Trophoblast cell (in vitro differentiated cells and primary cell): ENCODE results near the gene MLC1.

Source experiments
- DNase-seq, 2 donors: peaks; one replicate each; pipeline ENCODE4 v3.0.0-alpha.2; 2016
- H2AFZ ChIP-seq: 2 replicates; pipeline ENCODE4 v1.6.1; 2013; ENCODE audit warnings: low read length, moderate library complexity, mild to moderate bottlenecking; ENCODE audit not compliant: insufficient read depth, poor library complexity
- H2AK5ac ChIP-seq: 2 replicates; pipeline ENCODE4 v1.6.1; 2013; ENCODE audit warnings: mild to moderate bottlenecking, low read length
- H2BK120ac ChIP-seq: 2 replicates; pipeline ENCODE4 v1.6.1; 2013; ENCODE audit warnings: low read length, mild to moderate bottlenecking, moderate library complexity; ENCODE audit not compliant: insufficient read depth, poor library complexity
- H2BK12ac ChIP-seq: 2 replicates; pipeline ENCODE4 v1.6.1; 2013; ENCODE audit warnings: mild to moderate bottlenecking, low read length, moderate library complexity
- H2BK5ac ChIP-seq: 2 replicates; pipeline ENCODE4 v1.6.1; 2013; ENCODE audit warnings: low read length, low read depth, moderate library complexity, mild to moderate bottlenecking; ENCODE audit not compliant: poor library complexity
- H3K14ac ChIP-seq: 2 replicates; pipeline ENCODE4 v1.6.1; 2013; ENCODE audit warnings: mild to moderate bottlenecking, low read length
- H3K18ac ChIP-seq: 2 replicates; pipeline ENCODE4 v1.6.1; 2013; ENCODE audit warnings: mild to moderate bottlenecking, low read length
- H3K23ac ChIP-seq: 2 replicates; pipeline ENCODE4 v1.6.1; 2013; ENCODE audit warnings: low read length
- H3K27ac ChIP-seq: 2 replicates; pipeline ENCODE4 v1.5.1; 2013; ENCODE audit warnings: low read depth, mild to moderate bottlenecking, inconsistent platforms, low read length, moderate library complexity
- H3K27me3 ChIP-seq: 2 replicates; pipeline ENCODE4 v1.6.1; 2013; ENCODE audit warnings: inconsistent platforms, mild to moderate bottlenecking, low read length, moderate library complexity; ENCODE audit not compliant: insufficient read depth
- H3K36me3 ChIP-seq, 2 experiments: 1 replicate in 1 of 2; 2 replicates in 1 of 2; pipeline ENCODE4 v1.6.1; 2013; ENCODE audit warnings: low read length in 2 of 2, mild to moderate bottlenecking in 2 of 2, moderate library complexity in 1 of 2; ENCODE audit not compliant: insufficient read depth in 2 of 2, control insufficient read depth in 1 of 2
- H3K4ac ChIP-seq: 2 replicates; pipeline ENCODE4 v1.6.1; 2013; ENCODE audit warnings: low read depth, mild to moderate bottlenecking, low read length, moderate library complexity
- H3K4me1 ChIP-seq, 2 experiments: 1 replicate in 1 of 2; 2 replicates in 1 of 2; pipeline ENCODE4 v1.6.1; 2013; ENCODE audit warnings: low read length in 2 of 2, mild to moderate bottlenecking in 2 of 2, moderate library complexity in 1 of 2; ENCODE audit not compliant: insufficient read depth in 2 of 2, control insufficient read depth in 1 of 2
- H3K4me2 ChIP-seq: 2 replicates; pipeline ENCODE4 v1.6.1; 2013; ENCODE audit warnings: inconsistent platforms, mild to moderate bottlenecking, low read length, moderate library complexity
- H3K4me3 ChIP-seq: 2 replicates; pipeline ENCODE4 v1.5.1; 2013; ENCODE audit warnings: mild to moderate bottlenecking, low read depth, low read length, inconsistent platforms
- H3K79me1 ChIP-seq: one replicate; pipeline ENCODE4 v1.6.1; 2013; ENCODE audit warnings: low read length
- H3K79me2 ChIP-seq: 2 replicates; pipeline ENCODE4 v1.6.1; 2013; ENCODE audit warnings: low read length, mild to moderate bottlenecking; ENCODE audit not compliant: control insufficient read depth, insufficient read depth, poor library complexity
- H3K9ac ChIP-seq: 2 replicates; pipeline ENCODE4 v1.6.1; 2013; ENCODE audit warnings: mild to moderate bottlenecking, low read length
- H3K9me3 ChIP-seq: 2 replicates; pipeline ENCODE4 v1.6.1; 2013; ENCODE audit warnings: low read depth, mild to moderate bottlenecking, control low read depth, inconsistent platforms, low read length; ENCODE audit not compliant: insufficient read depth
- H4K12ac ChIP-seq: 2 replicates; pipeline ENCODE4 v1.6.1; 2013; ENCODE audit warnings: low read depth, mild to moderate bottlenecking, low read length, moderate library complexity
- H4K8ac ChIP-seq: 2 replicates; pipeline ENCODE4 v1.6.1; 2013; ENCODE audit warnings: low read depth, mild to moderate bottlenecking, low read length, moderate library complexity
- H4K91ac ChIP-seq: one replicate; pipeline ENCODE4 v1.6.1; 2013; ENCODE audit warnings: low read depth, mild to moderate bottlenecking, low read length, moderate library complexity
- WGBS: extraction: QIAGEN DNeasy Blood & Tissue Kit; methylation state at CpG from one replicate; pipeline ENCODE4 v1.1.7; 2013; ENCODE audit warnings: missing lambda C conversion rate; ENCODE audit not compliant: insufficient read length, insufficient coverage; ENCODE audit errors: extremely low coverage; 5-methylcytosine and 5-hydroxymethylcytosine counted together

Gene MLC1

DNA sequence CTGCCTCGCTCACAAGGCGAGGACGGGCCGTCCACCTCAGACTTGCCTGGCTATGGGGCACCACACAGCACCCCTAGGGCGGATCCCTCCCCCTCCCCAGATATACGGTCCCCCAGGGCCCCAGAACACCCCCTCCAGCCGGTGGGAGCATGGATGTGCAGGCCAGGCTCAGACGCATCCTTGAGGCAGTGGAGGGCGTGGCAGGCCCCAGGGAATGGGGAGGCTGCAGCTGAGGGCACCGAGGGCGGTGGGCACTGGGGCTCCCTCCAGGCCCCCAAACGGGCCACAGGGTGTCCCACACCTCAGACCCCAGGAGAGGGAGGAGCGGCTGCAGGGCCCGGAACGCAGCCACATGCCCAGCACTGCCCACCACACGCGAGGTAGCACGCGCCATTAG is 39.2 kb downstream of the MLC1 start:
- no peak overlapping the region for H2AK5ac ChIP-seq
- no peak overlapping the region for H4K12ac ChIP-seq
- H3K9ac ChIP-seq, result no peak overlapping the region
- no peaks in the 10 kb centered on the region for H3K79me2 ChIP-seq
- H3K14ac ChIP-seq, result no peak overlapping the region
- no peak overlapping the region for H3K4me2 ChIP-seq
- no peak for DNase-seq
- H2BK5ac ChIP-seq, result no peak overlapping the region
- H3K4me3 ChIP-seq, result no peak overlapping the region
- no CpG with 5 or more reads among the region's 19 CpGs for WGBS
- no peak overlapping the region for H3K4ac ChIP-seq
- H3K9me3 ChIP-seq, result no peaks in the 10 kb centered on the region
- no peak overlapping the region for H4K91ac ChIP-seq
- no peaks in the 10 kb centered on the region for H3K79me1 ChIP-seq
- H4K8ac ChIP-seq, result no peak overlapping the region
- H2BK120ac ChIP-seq, result no peak overlapping the region
- no peak overlapping the region for H2BK12ac ChIP-seq
- no peaks in the 10 kb centered on the region for H3K27me3 ChIP-seq
- H3K4me1 ChIP-seq, result no peaks in the 10 kb centered on the region
- H3K36me3 ChIP-seq, result no peaks in the 10 kb centered on the region
- H3K27ac ChIP-seq, result no peak overlapping the region
- no peak overlapping the region for H3K18ac ChIP-seq
- no peak overlapping the region for H3K23ac ChIP-seq
- H2AFZ ChIP-seq, result no peak overlapping the region

DNA sequence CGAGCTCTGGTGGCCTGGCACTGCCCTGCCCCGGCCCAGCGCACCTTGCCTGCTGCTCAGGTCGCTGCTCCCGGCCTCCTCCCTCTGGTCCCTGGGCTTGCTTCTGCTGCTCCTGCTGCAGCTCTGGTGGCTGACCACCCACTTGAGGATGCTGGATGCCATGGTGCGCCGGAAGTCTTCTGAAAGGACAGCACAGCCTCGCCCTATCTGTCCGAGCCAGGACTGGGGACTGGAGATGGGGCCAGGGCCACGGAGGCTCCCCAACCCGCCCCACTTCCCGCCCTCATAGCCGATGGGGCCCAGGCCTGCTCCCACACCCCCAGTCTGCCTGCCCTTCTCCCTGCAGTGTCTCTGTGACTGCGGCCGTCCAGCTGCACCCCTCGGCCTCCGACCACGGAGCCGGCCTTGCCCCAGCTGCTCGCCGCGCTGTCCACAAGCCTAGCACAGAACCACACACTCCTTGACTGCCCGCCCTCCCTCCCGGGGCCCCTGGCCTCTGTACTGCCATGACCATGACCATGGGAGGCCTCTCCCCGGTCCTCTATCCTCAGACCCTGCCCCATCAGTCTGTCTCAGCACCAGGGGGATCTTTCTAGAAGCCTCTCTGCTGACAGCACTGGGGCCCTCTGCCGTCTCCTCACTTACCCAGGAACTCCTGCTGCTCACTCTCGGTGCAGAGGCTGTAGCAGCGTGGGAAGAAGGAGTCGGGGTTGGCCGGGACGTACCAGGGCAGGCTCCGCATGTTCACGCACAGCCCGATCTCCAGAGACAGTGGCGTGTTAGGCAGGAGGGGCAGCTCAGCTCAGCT is 39.8 kb downstream of the MLC1 start:
- Histone ChIP-seq H3K23ac (no peak overlapping the region), H3K79me1 (no peaks in the 10 kb centered on the region), H2BK120ac (no peak overlapping the region), H4K8ac (no peak overlapping the region), H4K91ac (no peak overlapping the region), H3K4me1 (no peaks in the 10 kb centered on the region), H2AK5ac (no peak overlapping the region), H3K4me3 (no peak overlapping the region), H3K27ac (no peak overlapping the region), H2BK5ac (no peak overlapping the region), H2BK12ac (no peak overlapping the region), H3K79me2 (no peaks in the 10 kb centered on the region), H3K4ac (no peak overlapping the region), H3K9ac (no peak overlapping the region), H2AFZ (no peak overlapping the region), H4K12ac (no peak overlapping the region), H3K18ac (no peak overlapping the region), H3K14ac (no peak overlapping the region), H3K27me3 (no peaks in the 10 kb centered on the region), H3K36me3 (no peaks in the 10 kb centered on the region), H3K4me2 (no peak overlapping the region), H3K9me3 (no peaks in the 10 kb centered on the region)
- WGBS, result no CpG with 5 or more reads among the region's 35 CpGs
- DNase-seq, result no peak

- no peak overlapping the region for H2BK12ac ChIP-seq
- H2BK120ac ChIP-seq, result no peak overlapping the region
- H3K18ac ChIP-seq, result no peak overlapping the region
- no peak for DNase-seq
- no peak overlapping the region for H3K14ac ChIP-seq
- WGBS, result no CpG with 5 or more reads among the region's 30 CpGs
- H2AK5ac ChIP-seq, result no peak overlapping the region
- no peaks in the 10 kb centered on the region for H3K79me2 ChIP-seq
- no peaks in the 10 kb centered on the region for H3K27me3 ChIP-seq
- H3K4ac ChIP-seq, result no peak overlapping the region
- peaks cover 6% of the 10 kb centered on the region for H3K9me3 ChIP-seq
- H3K4me1 ChIP-seq, result no peaks in the 10 kb centered on the region
- H3K36me3 ChIP-seq, result no peaks in the 10 kb centered on the region
- no peaks in the 10 kb centered on the region for H3K79me1 ChIP-seq
- no peak overlapping the region for H3K9ac ChIP-seq
- H3K23ac ChIP-seq, result no peak overlapping the region
- no peak overlapping the region for H4K12ac ChIP-seq
- no peak overlapping the region for H4K8ac ChIP-seq
- H2BK5ac ChIP-seq, result no peak overlapping the region
- no peak overlapping the region for H3K4me3 ChIP-seq
- H3K4me2 ChIP-seq, result no peak overlapping the region
- no peak overlapping the region for H2AFZ ChIP-seq
- H4K91ac ChIP-seq, result no peak overlapping the region
- H3K27ac ChIP-seq, result no peak overlapping the region
These were observed 40.6 kb downstream of the MLC1 start for GRCh38 chr22:50044485-50045118.

- H3K4me3 ChIP-seq, result no peak overlapping the region
- no CpG with 5 or more reads among the region's 17 CpGs for WGBS
- H2AK5ac ChIP-seq, result no peak overlapping the region
- no peak overlapping the region for H3K14ac ChIP-seq
- no peaks in the 10 kb centered on the region for H3K4me1 ChIP-seq
- no peak overlapping the region for H2BK120ac ChIP-seq
- H3K4me2 ChIP-seq, result no peak overlapping the region
- no peak overlapping the region for H3K4ac ChIP-seq
- H4K12ac ChIP-seq, result no peak overlapping the region
- H3K79me1 ChIP-seq, result no peaks in the 10 kb centered on the region
- no peak overlapping the region for H3K23ac ChIP-seq
- no peak overlapping the region for H3K18ac ChIP-seq
- H3K9me3 ChIP-seq, result peaks cover 8% of the 10 kb centered on the region
- H3K9ac ChIP-seq, result no peak overlapping the region
- no peak overlapping the region for H4K91ac ChIP-seq
- H2BK5ac ChIP-seq, result no peak overlapping the region
- no peak overlapping the region for H4K8ac ChIP-seq
- no peak overlapping the region for H3K27ac ChIP-seq
- no peak for DNase-seq
- H3K36me3 ChIP-seq, result no peaks in the 10 kb centered on the region
- H3K79me2 ChIP-seq, result no peaks in the 10 kb centered on the region
- H3K27me3 ChIP-seq, result no peaks in the 10 kb centered on the region
- no peak overlapping the region for H2AFZ ChIP-seq
- no peak overlapping the region for H2BK12ac ChIP-seq
These were observed 43.7 kb downstream of the MLC1 start for GRCh38 chr22:50041361-50042065.
